Right lung (tissue), 5 donors: ENCODE results near the gene PTGFRN. TPM values are rescaled to one million over a fixed set of nuclear protein-coding genes. Genes with fewer than 3 reads are reported as not detected.
"Not testable (repeated sequence)": the region's sequence is repeated elsewhere in the genome, so short reads cannot be mapped to it uniquely, and the experiment has no call there.

Experiments used
- DNase-seq, 2 donors: peaks; one replicate each; pipeline ENCODE4 v3.0.0-alpha.2; 2013
- polyA plus RNA-seq, 5 donors: library from polyadenylated mRNA; unstranded; fragments of 120-200 nt; gene quantifications; one replicate each; pipeline versions ENCODE4 v1.2.1 to v1.2.3, GENCODE V29; 2013; ENCODE audit warnings: inconsistent platforms in 1 of 5, low replicate concordance in 1 of 5; ENCODE audit not compliant: insufficient read length in 5 of 5, insufficient read depth in 1 of 5

PTGFRN gene
- polyA plus RNA-seq, 5 donors = 40.5 to 73.5 (median 66.1) TPM

- DNase-seq = no peak
Measured at GRCh38 chr1:116966791-116967190, 57.1 kb downstream of the PTGFRN start.

GRCh38 chr1:116968724-116969123 lies 59.0 kb downstream of the PTGFRN start:
- no peak for DNase-seq

GRCh38 chr1:116971258-116971860 lies 61.6 kb downstream of the PTGFRN start:
- no peak for DNase-seq

GRCh38 chr1:116971965-116972673 lies 62.4 kb downstream of the PTGFRN start:
- DNase-seq = no peak

- DNase-seq = no peak
Measured at GRCh38 chr1:116972674-116973030, 62.9 kb downstream of the PTGFRN start.

GRCh38 chr1:116980309-116980708 lies 70.6 kb downstream of the PTGFRN start:
- not testable (repeated sequence) for DNase-seq

- DNase-seq = no peak
Measured at GRCh38 chr1:116981521-116982037, 71.9 kb downstream of the PTGFRN start.

GRCh38 chr1:116982319-116983004 lies 72.7 kb downstream of the PTGFRN start:
- no peak for DNase-seq

- DNase-seq = no peak
Measured at GRCh38 chr1:116983112-116983511, 73.4 kb downstream of the PTGFRN start.

- DNase-seq = no peak
Measured at GRCh38 chr1:116983678-116984077, 74.0 kb downstream of the PTGFRN start.

- DNase-seq = no peak
Measured at GRCh38 chr1:116984406-116985160, 74.9 kb downstream of the PTGFRN start.

- no peak for DNase-seq
Measured at GRCh38 chr1:116986421-116987255, 76.9 kb downstream of the PTGFRN start.

GRCh38 chr1:116987256-116987555 lies 77.5 kb downstream of the PTGFRN start:
- no peak for DNase-seq

- DNase-seq = no peak
Measured at GRCh38 chr1:116988248-116988647, 78.5 kb downstream of the PTGFRN start.

- DNase-seq = no peak
Measured at GRCh38 chr1:116988908-116989307, 79.2 kb downstream of the PTGFRN start.

- no peak for DNase-seq
Measured at GRCh38 chr1:116989835-116990234, 80.1 kb downstream of the PTGFRN start.

- no peak for DNase-seq
Measured at GRCh38 chr1:116990612-116991151, 81.0 kb downstream of the PTGFRN start.

- DNase-seq = no peak
Measured at GRCh38 chr1:116991171-116991845, 81.6 kb downstream of the PTGFRN start.

GRCh38 chr1:116991918-116992317 lies 82.2 kb downstream of the PTGFRN start:
- no peak for DNase-seq

- DNase-seq = no peak
Measured at GRCh38 chr1:116993286-116993685, 83.6 kb downstream of the PTGFRN start.

- DNase-seq = no peak
Measured at GRCh38 chr1:116994411-116994810, 84.7 kb downstream of the PTGFRN start.
